SK-N-SH (cell line): ENCODE data around the gene MMP23B.

Source experiments
- CHD2 ChIP-seq: fragments of 150-350 bp; IDR thresholded peaks from 2 replicates; pipeline ENCODE4 v1.6.1; 2018; ENCODE audit warnings: low read length; ENCODE audit not compliant: partially characterized antibody
- ELF1 ChIP-seq: IDR thresholded peaks from 2 replicates; pipeline ENCODE4 v1.4.0; 2012
- EP300 ChIP-seq, 2 experiments: IDR thresholded peaks; 2 replicates each; pipeline versions ENCODE4 v1.4.0 to v1.6.1; 2012; ENCODE audit warnings: borderline replicate concordance in 1 of 2, low read depth in 1 of 2, low read length in 1 of 2
- FOXM1 ChIP-seq: IDR thresholded peaks from 2 replicates; pipeline ENCODE4 v1.4.0; 2012; ENCODE audit warnings: low read depth, mild to moderate bottlenecking
- GABPA ChIP-seq: IDR thresholded peaks from 2 replicates; pipeline ENCODE4 v1.4.0; 2012; ENCODE audit warnings: low read depth, mild to moderate bottlenecking
- GATA2 ChIP-seq: sonication (generic); formaldehyde crosslinking; IDR thresholded peaks from 2 replicates; pipeline ENCODE4 v1.5.0; 2020; ENCODE audit warnings: mild to moderate bottlenecking, missing genetic modification reagents
- POLR2AphosphoS5 ChIP-seq: IDR thresholded peaks from 2 replicates; pipeline ENCODE4 v1.6.1; 2012; ENCODE audit warnings: low read depth, low read length
- TEAD4 ChIP-seq: IDR thresholded peaks from 2 replicates; pipeline ENCODE4 v1.4.0; 2012; ENCODE audit warnings: mild to moderate bottlenecking, borderline replicate concordance; ENCODE audit not compliant: insufficient read depth
- TF ChIP-seq, protein P1 (sequence below): IDR thresholded peaks from 2 replicates; pipeline ENCODE4 v1.6.1; 2012; ENCODE audit warnings: mild to moderate bottlenecking, low read depth, low read length, moderate library complexity
- TF ChIP-seq, protein P2 (sequence below): IDR thresholded peaks from 2 replicates; pipeline ENCODE4 v1.4.0; 2012; ENCODE audit warnings: low read depth
- TF ChIP-seq, protein P3 (sequence below): fragments of 200-600 bp; sonication (generic); IDR thresholded peaks from 2 replicates; pipeline ENCODE4 v1.6.1; 2017; ENCODE audit warnings: antibody characterized with exemption, mild to moderate bottlenecking, moderate library complexity
- TF ChIP-seq, protein P4 (sequence below): fragments of 150-350 bp; IDR thresholded peaks from 2 replicates; pipeline ENCODE4 v1.6.1; 2017; ENCODE audit warnings: antibody characterized with exemption, low read length, low read depth, borderline replicate concordance
- TF ChIP-seq, protein P5 (sequence below): fragments of 150-350 bp; IDR thresholded peaks from 2 replicates; pipeline ENCODE4 v1.6.1; 2016; ENCODE audit warnings: mild to moderate bottlenecking, low read depth, low read length
- TF ChIP-seq, protein P6 (sequence below): IDR thresholded peaks from 2 replicates; pipeline ENCODE4 v1.4.0; 2012; ENCODE audit warnings: low read depth, borderline replicate concordance

DNA sequence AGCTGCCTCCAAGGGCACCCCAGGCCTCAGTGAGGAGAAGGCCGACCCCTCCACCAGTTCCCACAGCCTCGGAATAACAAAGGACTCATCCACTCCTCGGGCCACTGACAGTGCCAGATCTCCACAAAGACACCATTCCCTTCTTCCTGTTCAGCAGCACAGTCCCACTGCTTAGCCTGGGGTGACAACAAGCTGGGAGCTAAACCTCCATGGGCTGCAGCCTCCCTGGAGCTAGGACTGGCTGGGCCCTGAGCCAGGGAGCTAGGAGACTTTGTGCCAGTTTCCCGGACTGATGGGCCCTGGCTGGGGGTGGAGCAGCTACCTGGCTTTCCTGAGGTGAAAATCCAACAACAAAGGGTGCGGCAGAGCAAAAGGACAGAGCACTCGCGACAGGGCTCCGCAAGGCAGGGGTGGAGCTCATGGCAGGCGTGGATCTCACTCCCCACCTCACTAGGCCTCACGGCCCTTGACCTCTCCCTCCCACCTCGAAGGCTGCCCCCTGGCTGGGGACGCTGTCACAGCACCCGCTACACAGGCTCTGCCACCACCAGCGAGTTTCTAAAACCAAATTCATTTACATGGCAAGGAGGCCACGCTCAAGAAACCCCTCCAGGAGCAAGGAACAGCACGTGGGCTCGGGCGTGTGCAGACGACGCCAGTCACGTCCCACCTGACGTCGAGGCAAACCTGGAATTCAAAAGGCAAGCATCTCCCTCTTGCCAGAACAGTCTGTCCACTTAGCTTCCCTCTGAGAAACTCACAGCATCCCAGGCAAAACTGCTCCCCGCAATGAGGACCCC, 46.8 kb downstream of the MMP23B start:
- no peak for TF ChIP-seq GATA2 (CRISPR knock-in tag)
- TF ChIP-seq, protein P1, sequence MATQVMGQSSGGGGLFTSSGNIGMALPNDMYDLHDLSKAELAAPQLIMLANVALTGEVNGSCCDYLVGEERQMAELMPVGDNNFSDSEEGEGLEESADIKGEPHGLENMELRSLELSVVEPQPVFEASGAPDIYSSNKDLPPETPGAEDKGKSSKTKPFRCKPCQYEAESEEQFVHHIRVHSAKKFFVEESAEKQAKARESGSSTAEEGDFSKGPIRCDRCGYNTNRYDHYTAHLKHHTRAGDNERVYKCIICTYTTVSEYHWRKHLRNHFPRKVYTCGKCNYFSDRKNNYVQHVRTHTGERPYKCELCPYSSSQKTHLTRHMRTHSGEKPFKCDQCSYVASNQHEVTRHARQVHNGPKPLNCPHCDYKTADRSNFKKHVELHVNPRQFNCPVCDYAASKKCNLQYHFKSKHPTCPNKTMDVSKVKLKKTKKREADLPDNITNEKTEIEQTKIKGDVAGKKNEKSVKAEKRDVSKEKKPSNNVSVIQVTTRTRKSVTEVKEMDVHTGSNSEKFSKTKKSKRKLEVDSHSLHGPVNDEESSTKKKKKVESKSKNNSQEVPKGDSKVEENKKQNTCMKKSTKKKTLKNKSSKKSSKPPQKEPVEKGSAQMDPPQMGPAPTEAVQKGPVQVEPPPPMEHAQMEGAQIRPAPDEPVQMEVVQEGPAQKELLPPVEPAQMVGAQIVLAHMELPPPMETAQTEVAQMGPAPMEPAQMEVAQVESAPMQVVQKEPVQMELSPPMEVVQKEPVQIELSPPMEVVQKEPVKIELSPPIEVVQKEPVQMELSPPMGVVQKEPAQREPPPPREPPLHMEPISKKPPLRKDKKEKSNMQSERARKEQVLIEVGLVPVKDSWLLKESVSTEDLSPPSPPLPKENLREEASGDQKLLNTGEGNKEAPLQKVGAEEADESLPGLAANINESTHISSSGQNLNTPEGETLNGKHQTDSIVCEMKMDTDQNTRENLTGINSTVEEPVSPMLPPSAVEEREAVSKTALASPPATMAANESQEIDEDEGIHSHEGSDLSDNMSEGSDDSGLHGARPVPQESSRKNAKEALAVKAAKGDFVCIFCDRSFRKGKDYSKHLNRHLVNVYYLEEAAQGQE = no peak
- no peak for TF ChIP-seq EP300 (IDR thresholded peaks at IDR 0.05; ENCODE audit: borderline replicate concordance in 1 of 2, low read depth in 1 of 2, low read length in 1 of 2)
- no peak for TF ChIP-seq TEAD4
- TF ChIP-seq, protein P2, sequence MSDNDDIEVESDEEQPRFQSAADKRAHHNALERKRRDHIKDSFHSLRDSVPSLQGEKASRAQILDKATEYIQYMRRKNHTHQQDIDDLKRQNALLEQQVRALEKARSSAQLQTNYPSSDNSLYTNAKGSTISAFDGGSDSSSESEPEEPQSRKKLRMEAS = no peak
- TF ChIP-seq, protein P3, sequence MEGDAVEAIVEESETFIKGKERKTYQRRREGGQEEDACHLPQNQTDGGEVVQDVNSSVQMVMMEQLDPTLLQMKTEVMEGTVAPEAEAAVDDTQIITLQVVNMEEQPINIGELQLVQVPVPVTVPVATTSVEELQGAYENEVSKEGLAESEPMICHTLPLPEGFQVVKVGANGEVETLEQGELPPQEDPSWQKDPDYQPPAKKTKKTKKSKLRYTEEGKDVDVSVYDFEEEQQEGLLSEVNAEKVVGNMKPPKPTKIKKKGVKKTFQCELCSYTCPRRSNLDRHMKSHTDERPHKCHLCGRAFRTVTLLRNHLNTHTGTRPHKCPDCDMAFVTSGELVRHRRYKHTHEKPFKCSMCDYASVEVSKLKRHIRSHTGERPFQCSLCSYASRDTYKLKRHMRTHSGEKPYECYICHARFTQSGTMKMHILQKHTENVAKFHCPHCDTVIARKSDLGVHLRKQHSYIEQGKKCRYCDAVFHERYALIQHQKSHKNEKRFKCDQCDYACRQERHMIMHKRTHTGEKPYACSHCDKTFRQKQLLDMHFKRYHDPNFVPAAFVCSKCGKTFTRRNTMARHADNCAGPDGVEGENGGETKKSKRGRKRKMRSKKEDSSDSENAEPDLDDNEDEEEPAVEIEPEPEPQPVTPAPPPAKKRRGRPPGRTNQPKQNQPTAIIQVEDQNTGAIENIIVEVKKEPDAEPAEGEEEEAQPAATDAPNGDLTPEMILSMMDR = peak; percentile 16; the same call in 1 of the 2 replicates
- TF ChIP-seq, protein P4, sequence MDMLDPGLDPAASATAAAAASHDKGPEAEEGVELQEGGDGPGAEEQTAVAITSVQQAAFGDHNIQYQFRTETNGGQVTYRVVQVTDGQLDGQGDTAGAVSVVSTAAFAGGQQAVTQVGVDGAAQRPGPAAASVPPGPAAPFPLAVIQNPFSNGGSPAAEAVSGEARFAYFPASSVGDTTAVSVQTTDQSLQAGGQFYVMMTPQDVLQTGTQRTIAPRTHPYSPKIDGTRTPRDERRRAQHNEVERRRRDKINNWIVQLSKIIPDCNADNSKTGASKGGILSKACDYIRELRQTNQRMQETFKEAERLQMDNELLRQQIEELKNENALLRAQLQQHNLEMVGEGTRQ = no peak
- TF ChIP-seq FOXM1 = no peak
- no peak for TF ChIP-seq GABPA
- TF ChIP-seq ELF1 = no peak
- TF ChIP-seq, protein P5, sequence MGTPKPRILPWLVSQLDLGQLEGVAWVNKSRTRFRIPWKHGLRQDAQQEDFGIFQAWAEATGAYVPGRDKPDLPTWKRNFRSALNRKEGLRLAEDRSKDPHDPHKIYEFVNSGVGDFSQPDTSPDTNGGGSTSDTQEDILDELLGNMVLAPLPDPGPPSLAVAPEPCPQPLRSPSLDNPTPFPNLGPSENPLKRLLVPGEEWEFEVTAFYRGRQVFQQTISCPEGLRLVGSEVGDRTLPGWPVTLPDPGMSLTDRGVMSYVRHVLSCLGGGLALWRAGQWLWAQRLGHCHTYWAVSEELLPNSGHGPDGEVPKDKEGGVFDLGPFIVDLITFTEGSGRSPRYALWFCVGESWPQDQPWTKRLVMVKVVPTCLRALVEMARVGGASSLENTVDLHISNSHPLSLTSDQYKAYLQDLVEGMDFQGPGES = no peak
- TF ChIP-seq POLR2AphosphoS5 = no peak
- TF ChIP-seq CHD2 = no peak
- TF ChIP-seq, protein P6, sequence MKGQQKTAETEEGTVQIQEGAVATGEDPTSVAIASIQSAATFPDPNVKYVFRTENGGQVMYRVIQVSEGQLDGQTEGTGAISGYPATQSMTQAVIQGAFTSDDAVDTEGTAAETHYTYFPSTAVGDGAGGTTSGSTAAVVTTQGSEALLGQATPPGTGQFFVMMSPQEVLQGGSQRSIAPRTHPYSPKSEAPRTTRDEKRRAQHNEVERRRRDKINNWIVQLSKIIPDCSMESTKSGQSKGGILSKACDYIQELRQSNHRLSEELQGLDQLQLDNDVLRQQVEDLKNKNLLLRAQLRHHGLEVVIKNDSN = no peak
